ENCODE results near the gene BMP5.

- TF ChIP-seq CTCF (IDR thresholded peaks at IDR 0.05) (no peak), POLR2AphosphoS5 (IDR thresholded peaks at IDR 0.05; ENCODE audit: low read depth, low read length) (peak; percentile 47; the same call in 1 of the 2 replicates), SIN3A (IDR thresholded peaks at IDR 0.05; ENCODE audit: borderline replicate concordance, insufficient read depth, low read depth, low read length) (no peak)
Measured at GRCh38 chr6:55776113-55776512, 99.3 kb downstream of the BMP5 start.
